ENCODE data around the gene CD36. TPM values are rescaled to one million over a fixed set of nuclear protein-coding genes. Genes with fewer than 3 reads are reported as not detected.

CD36 gene
- total and polyA plus RNA-seq, 4 experiments from 2014 or later: 0.30 to 4.3 (median 3.6) TPM; not detected in 1

DNA sequence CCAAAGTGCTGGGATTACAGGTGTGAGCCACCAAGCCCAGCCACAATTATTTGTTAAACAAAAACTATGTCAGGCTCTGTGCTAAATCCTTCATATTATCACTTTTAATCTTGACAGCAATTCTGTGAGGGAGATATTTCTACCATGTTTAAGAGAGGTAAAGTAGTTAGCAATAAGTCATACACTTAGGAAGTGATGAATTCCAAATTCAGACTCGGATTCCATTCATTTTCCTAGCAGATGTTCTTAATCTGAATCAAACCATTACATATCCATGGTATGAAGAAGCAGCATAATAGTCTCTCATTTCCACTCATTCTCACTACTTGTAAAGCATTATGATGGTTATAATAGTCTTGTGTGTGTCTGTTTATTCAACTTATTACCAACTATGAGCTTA lies 2.9 kb upstream of the CD36 start:
- H3K27me3 ChIP-seq (ENCODE audit: insufficient read depth, low read length): no peaks in the 10 kb centered on the region
- POLR2A ChIA-PET (ENCODE audit: partially characterized antibody): no interaction called here
- no peaks in the 10 kb centered on the region for H3K9me3 ChIP-seq (ENCODE audit: control insufficient read depth in 1 of 2, low read length in 2 of 2)
- H3K4me1 Mint-ChIP-seq: no peaks in the 10 kb centered on the region
- no peaks in the 10 kb centered on the region for H3K36me3 Mint-ChIP-seq
- no peak for DNase-seq
- H3K4me1 ChIP-seq (ENCODE audit: insufficient read depth, low read length): no peaks in the 10 kb centered on the region
- no peak overlapping the region for H3K4me3 ChIP-seq (ENCODE audit: low read length in 2 of 2)
- H3K27ac ChIP-seq (ENCODE audit: low read depth, low read length): no peak overlapping the region
- H3K9me3 Mint-ChIP-seq: peaks cover 0 to 5% (median 1%) of the 10 kb centered on the region in 8 donors
- H3K4me3 Mint-ChIP-seq: no peak overlapping the region
- no peaks in the 10 kb centered on the region for H3K27me3 Mint-ChIP-seq
- CTCF ChIA-PET (ENCODE audit: partially characterized antibody): no interaction called here
- H3K27ac Mint-ChIP-seq: no peak overlapping the region
- intact Hi-C loops (cut with micrococcal nuclease): no loop called here
- H3K36me3 ChIP-seq (ENCODE audit: insufficient read depth, low read length): no peaks in the 10 kb centered on the region

DNA sequence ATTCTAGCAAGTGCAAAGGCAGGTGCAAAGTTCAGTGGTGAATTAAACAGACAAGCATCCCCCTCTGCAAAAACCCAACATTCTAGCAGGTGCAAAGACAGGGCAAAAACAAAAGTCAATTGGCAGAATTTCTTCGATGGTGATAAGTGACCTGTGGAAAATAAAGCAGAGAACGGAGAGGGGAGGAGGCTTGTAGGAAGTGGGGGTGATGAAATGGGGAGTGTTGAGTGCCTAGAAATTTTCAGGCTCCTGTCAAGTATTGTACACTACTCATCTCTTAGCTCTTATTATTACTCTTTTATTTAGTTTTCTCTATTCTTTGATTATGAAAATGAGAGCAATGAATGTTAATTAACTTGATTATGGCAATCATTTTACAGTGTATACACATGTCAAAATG lies 2.4 kb upstream of the CD36 start:
- Mint-ChIP-seq H3K4me1 (no peaks in the 10 kb centered on the region), H3K4me3 (no peak overlapping the region), H3K27ac (no peak overlapping the region), H3K36me3 (no peaks in the 10 kb centered on the region), H3K27me3 (no peaks in the 10 kb centered on the region), H3K9me3 (peaks cover 0 to 5% (median 1%) of the 10 kb centered on the region in 8 donors)
- H3K27me3 ChIP-seq (ENCODE audit: insufficient read depth, low read length): no peaks in the 10 kb centered on the region
- no peaks in the 10 kb centered on the region for H3K4me1 ChIP-seq (ENCODE audit: insufficient read depth, low read length)
- POLR2A ChIA-PET (ENCODE audit: partially characterized antibody): no interaction called here
- no peak overlapping the region for H3K27ac ChIP-seq (ENCODE audit: low read depth, low read length)
- no peaks in the 10 kb centered on the region for H3K9me3 ChIP-seq (ENCODE audit: control insufficient read depth in 1 of 2, low read length in 2 of 2)
- CTCF ChIA-PET (ENCODE audit: partially characterized antibody): no interaction called here
- DNase-seq: no peak
- intact Hi-C loops (cut with micrococcal nuclease): no loop called here
- no peak overlapping the region for H3K4me3 ChIP-seq (ENCODE audit: low read length in 2 of 2)
- H3K36me3 ChIP-seq (ENCODE audit: insufficient read depth, low read length): no peaks in the 10 kb centered on the region

GRCh38 chr7:80636709-80637108 lies 1.7 kb upstream of the CD36 start:
- H3K9me3 Mint-ChIP-seq: peaks cover 0 to 5% (median 1%) of the 10 kb centered on the region in 8 donors
- H3K27me3 Mint-ChIP-seq: no peaks in the 10 kb centered on the region
- Histone ChIP-seq H3K4me3 (ENCODE audit: low read length in 2 of 2) (no peak overlapping the region), H3K27ac (ENCODE audit: low read depth, low read length) (no peak overlapping the region), H3K36me3 (ENCODE audit: insufficient read depth, low read length) (no peaks in the 10 kb centered on the region), H3K4me1 (ENCODE audit: insufficient read depth, low read length) (no peaks in the 10 kb centered on the region), H3K27me3 (ENCODE audit: insufficient read depth, low read length) (no peaks in the 10 kb centered on the region), H3K9me3 (ENCODE audit: control insufficient read depth in 1 of 2, low read length in 2 of 2) (no peaks in the 10 kb centered on the region)
- POLR2A ChIA-PET (ENCODE audit: partially characterized antibody): no interaction called here
- no peak for DNase-seq
- CTCF ChIA-PET (ENCODE audit: partially characterized antibody): no interaction called here
- intact Hi-C loops (cut with micrococcal nuclease): no loop called here
- H3K4me3 Mint-ChIP-seq: no peak overlapping the region
- H3K4me1 Mint-ChIP-seq: no peaks in the 10 kb centered on the region
- no peaks in the 10 kb centered on the region for H3K36me3 Mint-ChIP-seq
- H3K27ac Mint-ChIP-seq: no peak overlapping the region

DNA sequence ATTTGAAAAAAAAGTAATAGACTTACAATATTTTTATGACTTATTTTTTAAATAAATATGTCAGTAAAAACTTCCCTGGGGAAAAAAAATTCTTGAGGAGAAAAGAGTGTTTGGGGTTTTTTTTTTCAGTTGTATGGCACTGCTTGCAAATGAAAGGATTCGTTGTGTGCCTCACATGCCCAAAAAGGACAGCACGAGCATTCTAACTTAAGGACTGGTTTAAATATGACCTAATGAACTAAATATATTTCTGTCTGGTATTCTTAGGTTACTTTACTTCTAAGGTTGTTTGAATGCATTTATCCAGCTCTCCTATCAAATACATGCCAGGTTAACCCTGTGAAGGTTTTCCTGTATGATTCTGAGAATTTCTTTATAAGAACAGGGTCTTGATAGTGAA lies 988 bp upstream of the CD36 start:
- H3K4me1 Mint-ChIP-seq: no peaks in the 10 kb centered on the region
- intact Hi-C loops (cut with micrococcal nuclease): no loop called here
- CTCF ChIA-PET (ENCODE audit: partially characterized antibody): no interaction called here
- Histone ChIP-seq H3K9me3 (ENCODE audit: control insufficient read depth in 1 of 2, low read length in 2 of 2) (no peaks in the 10 kb centered on the region), H3K4me1 (ENCODE audit: insufficient read depth, low read length) (no peaks in the 10 kb centered on the region), H3K4me3 (ENCODE audit: low read length in 2 of 2) (no peak overlapping the region), H3K36me3 (ENCODE audit: insufficient read depth, low read length) (no peaks in the 10 kb centered on the region), H3K27me3 (ENCODE audit: insufficient read depth, low read length) (no peaks in the 10 kb centered on the region), H3K27ac (ENCODE audit: low read depth, low read length) (no peak overlapping the region)
- H3K9me3 Mint-ChIP-seq: peaks cover 0 to 5% (median 1%) of the 10 kb centered on the region in 8 donors
- H3K4me3 Mint-ChIP-seq: no peak overlapping the region
- DNase-seq: no peak
- H3K27ac Mint-ChIP-seq: no peak overlapping the region
- POLR2A ChIA-PET (ENCODE audit: partially characterized antibody): no interaction called here
- H3K36me3 Mint-ChIP-seq: no peaks in the 10 kb centered on the region
- H3K27me3 Mint-ChIP-seq: no peaks in the 10 kb centered on the region

- no peak overlapping the region for H3K27ac ChIP-seq (ENCODE audit: low read depth, low read length)
- Mint-ChIP-seq H3K27me3 (no peaks in the 10 kb centered on the region), H3K4me3 (no peak overlapping the region), H3K4me1 (no peaks in the 10 kb centered on the region), H3K27ac (no peak overlapping the region), H3K9me3 (peaks cover 0 to 5% (median 0%) of the 10 kb centered on the region in 8 donors), H3K36me3 (no peaks in the 10 kb centered on the region)
- intact Hi-C loops (cut with micrococcal nuclease): no loop called here
- DNase-seq: no peak
- CTCF ChIA-PET (ENCODE audit: partially characterized antibody): no interaction called here
- no peak overlapping the region for H3K4me3 ChIP-seq (ENCODE audit: low read length in 2 of 2)
- no peaks in the 10 kb centered on the region for H3K4me1 ChIP-seq (ENCODE audit: insufficient read depth, low read length)
- H3K9me3 ChIP-seq (ENCODE audit: control insufficient read depth in 1 of 2, low read length in 2 of 2): no peaks in the 10 kb centered on the region
- no peaks in the 10 kb centered on the region for H3K36me3 ChIP-seq (ENCODE audit: insufficient read depth, low read length)
- no peaks in the 10 kb centered on the region for H3K27me3 ChIP-seq (ENCODE audit: insufficient read depth, low read length)
- POLR2A ChIA-PET (ENCODE audit: partially characterized antibody): no interaction called here
Measured at GRCh38 chr7:80639011-80639410, 569 bp downstream of the CD36 start.

- ChIA-PET POLR2A (ENCODE audit: partially characterized antibody) (no interaction called here), CTCF (ENCODE audit: partially characterized antibody) (no interaction called here)
- Histone ChIP-seq H3K27ac (ENCODE audit: low read depth, low read length) (no peak overlapping the region), H3K36me3 (ENCODE audit: insufficient read depth, low read length) (no peaks in the 10 kb centered on the region), H3K4me1 (ENCODE audit: insufficient read depth, low read length) (no peaks in the 10 kb centered on the region), H3K27me3 (ENCODE audit: insufficient read depth, low read length) (no peaks in the 10 kb centered on the region), H3K9me3 (ENCODE audit: control insufficient read depth in 1 of 2, low read length in 2 of 2) (no peaks in the 10 kb centered on the region), H3K4me3 (ENCODE audit: low read length in 2 of 2) (no peak overlapping the region)
- no peak overlapping the region for H3K27ac Mint-ChIP-seq
- H3K4me1 Mint-ChIP-seq: no peaks in the 10 kb centered on the region
- peaks cover 0 to 4% (median 0%) of the 10 kb centered on the region in 8 donors for H3K9me3 Mint-ChIP-seq
- no peaks in the 10 kb centered on the region for H3K36me3 Mint-ChIP-seq
- H3K4me3 Mint-ChIP-seq: no peak overlapping the region
- intact Hi-C loops (cut with micrococcal nuclease): no loop called here
- H3K27me3 Mint-ChIP-seq: no peaks in the 10 kb centered on the region
- no peak for DNase-seq
Measured at GRCh38 chr7:80640846-80641245, 2.4 kb downstream of the CD36 start.

GRCh38 chr7:80641548-80641947 lies 3.1 kb downstream of the CD36 start:
- no peak overlapping the region for H3K4me3 Mint-ChIP-seq
- no peak for DNase-seq
- CTCF ChIA-PET (ENCODE audit: partially characterized antibody): no interaction called here
- POLR2A ChIA-PET (ENCODE audit: partially characterized antibody): no interaction called here
- Histone ChIP-seq H3K4me3 (ENCODE audit: low read length in 2 of 2) (no peak overlapping the region), H3K36me3 (ENCODE audit: insufficient read depth, low read length) (no peaks in the 10 kb centered on the region), H3K9me3 (ENCODE audit: control insufficient read depth in 1 of 2, low read length in 2 of 2) (no peaks in the 10 kb centered on the region), H3K4me1 (ENCODE audit: insufficient read depth, low read length) (no peaks in the 10 kb centered on the region), H3K27ac (ENCODE audit: low read depth, low read length) (no peak overlapping the region), H3K27me3 (ENCODE audit: insufficient read depth, low read length) (no peaks in the 10 kb centered on the region)
- no peaks in the 10 kb centered on the region for H3K4me1 Mint-ChIP-seq
- peaks cover 0 to 3% (median 0%) of the 10 kb centered on the region in 8 donors for H3K9me3 Mint-ChIP-seq
- intact Hi-C loops (cut with micrococcal nuclease): no loop called here
- H3K27ac Mint-ChIP-seq: no peak overlapping the region
- H3K27me3 Mint-ChIP-seq: no peaks in the 10 kb centered on the region
- no peaks in the 10 kb centered on the region for H3K36me3 Mint-ChIP-seq

GRCh38 chr7:80642871-80643270 lies 4.4 kb downstream of the CD36 start:
- ChIA-PET CTCF (ENCODE audit: partially characterized antibody) (interaction anchor here (0.8 kb wide), 1 partner anchor 16 kb away, joined by 3 read pairs; no protein-coding TSS in a partner anchor), POLR2A (ENCODE audit: partially characterized antibody) (no interaction called here)
- Histone ChIP-seq H3K27me3 (ENCODE audit: insufficient read depth, low read length) (no peaks in the 10 kb centered on the region), H3K36me3 (ENCODE audit: insufficient read depth, low read length) (no peaks in the 10 kb centered on the region), H3K4me1 (ENCODE audit: insufficient read depth, low read length) (no peaks in the 10 kb centered on the region), H3K27ac (ENCODE audit: low read depth, low read length) (no peak overlapping the region), H3K9me3 (ENCODE audit: control insufficient read depth in 1 of 2, low read length in 2 of 2) (no peaks in the 10 kb centered on the region), H3K4me3 (ENCODE audit: low read length in 2 of 2) (no peak overlapping the region)
- no peak overlapping the region for H3K4me3 Mint-ChIP-seq
- intact Hi-C loops (cut with micrococcal nuclease): no loop called here
- H3K27ac Mint-ChIP-seq: no peak overlapping the region
- DNase-seq: no peak
- H3K36me3 Mint-ChIP-seq: no peaks in the 10 kb centered on the region
- no peaks in the 10 kb centered on the region for H3K27me3 Mint-ChIP-seq
- no peaks in the 10 kb centered on the region for H3K4me1 Mint-ChIP-seq
- H3K9me3 Mint-ChIP-seq: peaks cover 0 to 3% (median 0%) of the 10 kb centered on the region in 8 donors

Measured in CD4-positive, alpha-beta memory T cell (primary cell).